NCI-H748 (cell line): ENCODE data around the gene PANX2.

Experiments used
- DNase-seq: peaks from one replicate; lab custom pipeline; 2025; ENCODE audit not compliant: unreplicated experiment; lab: John Stamatoyannopoulos, UW

PANX2 gene

GRCh38 chr22:50182176-50183081 lies 11.9 kb downstream of the PANX2 start:
- no peak for DNase-seq

- DNase-seq: no peak
Observed at GRCh38 chr22:50183141-50183971, 12.8 kb downstream of the PANX2 start.

GRCh38 chr22:50184004-50184901 lies 13.7 kb downstream of the PANX2 start:
- DNase-seq: no peak

- DNase-seq: no peak
Observed at GRCh38 chr22:50184902-50185374, 14.4 kb downstream of the PANX2 start.

GRCh38 chr22:50185375-50186087 lies 15.0 kb downstream of the PANX2 start, which contains the start of gene TRABD:
Gene TRABD, plus strand, starts transcription at chr22:50185913. Its CDS starts 7,148 bp downstream, at chr22:50193061.
- peak; percentile 88 for DNase-seq

GRCh38 chr22:50186181-50186714 lies 15.7 kb downstream of the PANX2 start:
- DNase-seq: no peak

- peak; percentile 35 for DNase-seq
Observed at GRCh38 chr22:50186761-50187523, 16.4 kb downstream of the PANX2 start.

GRCh38 chr22:50188356-50188755 lies 17.8 kb downstream of the PANX2 start:
- no peak for DNase-seq

GRCh38 chr22:50189184-50189848 lies 18.8 kb downstream of the PANX2 start:
- DNase-seq: peak; percentile 28

- no peak for DNase-seq
Observed at GRCh38 chr22:50189849-50190181, 19.3 kb downstream of the PANX2 start.

- DNase-seq: peak; percentile 26
Observed at GRCh38 chr22:50190182-50190940, 19.8 kb downstream of the PANX2 start.

GRCh38 chr22:50190941-50191741 lies 20.6 kb downstream of the PANX2 start:
- no peak for DNase-seq

GRCh38 chr22:50192436-50193204 lies 22.1 kb downstream of the PANX2 start:
- DNase-seq: peak; percentile 16

GRCh38 chr22:50193621-50194020 lies 23.1 kb downstream of the PANX2 start:
- DNase-seq: no peak

- no peak for DNase-seq
Observed at GRCh38 chr22:50194037-50194805, 23.7 kb downstream of the PANX2 start.

- DNase-seq: no peak
Observed at GRCh38 chr22:50196256-50196655, 25.7 kb downstream of the PANX2 start.
